ENCODE data around the gene GAL3ST1.

GAL3ST1 gene

GRCh38 chr22:30516731-30517130, 57.7 kb downstream of the GAL3ST1 start:
- no peaks in the 10 kb centered on the region for H3K36me3 ChIP-seq (ENCODE audit: control insufficient read depth, low read length)
- no peak overlapping the region for H3K4me3 ChIP-seq (ENCODE audit: low read length)
- H3K4me2 ChIP-seq (ENCODE audit: low read length) = no peak overlapping the region
- TF ChIP-seq EZH2phosphoT487 (IDR thresholded peaks at IDR 0.05; ENCODE audit: borderline replicate concordance, low read length) = no peak
- no peak for TF ChIP-seq CTCF (IDR thresholded peaks at IDR 0.05; ENCODE audit: low read depth, low read length, poor library complexity, severe bottlenecking)
- no peaks in the 10 kb centered on the region for H3F3A ChIP-seq (ENCODE audit: control insufficient read depth, insufficient read depth)
- no peaks in the 10 kb centered on the region for H3K4me1 ChIP-seq (ENCODE audit: control insufficient read depth, low read length)
- no peaks in the 10 kb centered on the region for H4K20me1 ChIP-seq (ENCODE audit: control insufficient read depth, insufficient read depth, low read depth, low read length)
- no peak overlapping the region for H3K27ac ChIP-seq (ENCODE audit: low read depth, low read length)
- no peaks in the 10 kb centered on the region for H3K79me2 ChIP-seq (ENCODE audit: control insufficient read depth, low read length)
- H3K27me3 ChIP-seq (ENCODE audit: control insufficient read depth, low read length) = no peaks in the 10 kb centered on the region
- H3K9me3 ChIP-seq (ENCODE audit: control insufficient read depth, insufficient read depth, low read length) = no peaks in the 10 kb centered on the region; the same call in 1 of the 2 replicates
- H3K9me2 ChIP-seq (replicated peaks; ENCODE audit: control insufficient read depth, low read length) = no peaks in the 10 kb centered on the region

GRCh38 chr22:30516273-30516672, 58.2 kb downstream of the GAL3ST1 start:
- Histone ChIP-seq H3K27ac (ENCODE audit: low read depth, low read length) (no peak overlapping the region), H3F3A (ENCODE audit: control insufficient read depth, insufficient read depth) (no peaks in the 10 kb centered on the region), H3K79me2 (ENCODE audit: control insufficient read depth, low read length) (no peaks in the 10 kb centered on the region), H3K36me3 (ENCODE audit: control insufficient read depth, low read length) (no peaks in the 10 kb centered on the region), H3K9me3 (ENCODE audit: control insufficient read depth, insufficient read depth, low read length) (no peaks in the 10 kb centered on the region; the same call in 1 of the 2 replicates), H3K4me2 (ENCODE audit: low read length) (no peak overlapping the region), H4K20me1 (ENCODE audit: control insufficient read depth, insufficient read depth, low read depth, low read length) (no peaks in the 10 kb centered on the region), H3K4me1 (ENCODE audit: control insufficient read depth, low read length) (no peaks in the 10 kb centered on the region), H3K9me2 (replicated peaks; ENCODE audit: control insufficient read depth, low read length) (no peaks in the 10 kb centered on the region), H3K4me3 (ENCODE audit: low read length) (no peak overlapping the region), H3K27me3 (ENCODE audit: control insufficient read depth, low read length) (no peaks in the 10 kb centered on the region)
- no peak for TF ChIP-seq CTCF (IDR thresholded peaks at IDR 0.05; ENCODE audit: low read depth, low read length, poor library complexity, severe bottlenecking)
- no peak for TF ChIP-seq EZH2phosphoT487 (IDR thresholded peaks at IDR 0.05; ENCODE audit: borderline replicate concordance, low read length)

GRCh38 chr22:30514252-30514651, 60.2 kb downstream of the GAL3ST1 start:
- Histone ChIP-seq H3K9me2 (replicated peaks; ENCODE audit: control insufficient read depth, low read length) (no peaks in the 10 kb centered on the region), H3K79me2 (ENCODE audit: control insufficient read depth, low read length) (no peaks in the 10 kb centered on the region), H3K9me3 (ENCODE audit: control insufficient read depth, insufficient read depth, low read length) (no peaks in the 10 kb centered on the region; the same call in 1 of the 2 replicates), H3K4me1 (ENCODE audit: control insufficient read depth, low read length) (no peaks in the 10 kb centered on the region), H3K4me2 (ENCODE audit: low read length) (no peak overlapping the region), H3K36me3 (ENCODE audit: control insufficient read depth, low read length) (no peaks in the 10 kb centered on the region), H3K27ac (ENCODE audit: low read depth, low read length) (no peak overlapping the region), H3K4me3 (ENCODE audit: low read length) (no peak overlapping the region), H3F3A (ENCODE audit: control insufficient read depth, insufficient read depth) (no peaks in the 10 kb centered on the region), H4K20me1 (ENCODE audit: control insufficient read depth, insufficient read depth, low read depth, low read length) (no peaks in the 10 kb centered on the region), H3K27me3 (ENCODE audit: control insufficient read depth, low read length) (no peaks in the 10 kb centered on the region)
- TF ChIP-seq CTCF (IDR thresholded peaks at IDR 0.05; ENCODE audit: low read depth, low read length, poor library complexity, severe bottlenecking) (no peak), EZH2phosphoT487 (IDR thresholded peaks at IDR 0.05; ENCODE audit: borderline replicate concordance, low read length) (no peak)
